Measurements from ENCODE around the gene WHAMM.
"Not testable (repeated sequence)": the region's sequence is repeated elsewhere in the genome, so short reads cannot be mapped to it uniquely, and the experiment has no call there.

WHAMM gene, protein sequence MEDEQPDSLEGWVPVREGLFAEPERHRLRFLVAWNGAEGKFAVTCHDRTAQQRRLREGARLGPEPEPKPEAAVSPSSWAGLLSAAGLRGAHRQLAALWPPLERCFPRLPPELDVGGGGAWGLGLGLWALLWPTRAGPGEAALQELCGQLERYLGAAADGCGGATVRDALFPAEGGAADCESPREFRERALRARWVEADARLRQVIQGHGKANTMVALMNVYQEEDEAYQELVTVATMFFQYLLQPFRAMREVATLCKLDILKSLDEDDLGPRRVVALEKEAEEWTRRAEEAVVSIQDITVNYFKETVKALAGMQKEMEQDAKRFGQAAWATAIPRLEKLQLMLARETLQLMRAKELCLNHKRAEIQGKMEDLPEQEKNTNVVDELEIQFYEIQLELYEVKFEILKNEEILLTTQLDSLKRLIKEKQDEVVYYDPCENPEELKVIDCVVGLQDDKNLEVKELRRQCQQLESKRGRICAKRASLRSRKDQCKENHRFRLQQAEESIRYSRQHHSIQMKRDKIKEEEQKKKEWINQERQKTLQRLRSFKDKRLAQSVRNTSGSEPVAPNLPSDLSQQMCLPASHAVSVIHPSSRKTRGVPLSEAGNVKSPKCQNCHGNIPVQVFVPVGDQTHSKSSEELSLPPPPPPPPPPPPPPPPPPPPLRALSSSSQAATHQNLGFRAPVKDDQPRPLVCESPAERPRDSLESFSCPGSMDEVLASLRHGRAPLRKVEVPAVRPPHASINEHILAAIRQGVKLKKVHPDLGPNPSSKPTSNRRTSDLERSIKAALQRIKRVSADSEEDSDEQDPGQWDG

DNA sequence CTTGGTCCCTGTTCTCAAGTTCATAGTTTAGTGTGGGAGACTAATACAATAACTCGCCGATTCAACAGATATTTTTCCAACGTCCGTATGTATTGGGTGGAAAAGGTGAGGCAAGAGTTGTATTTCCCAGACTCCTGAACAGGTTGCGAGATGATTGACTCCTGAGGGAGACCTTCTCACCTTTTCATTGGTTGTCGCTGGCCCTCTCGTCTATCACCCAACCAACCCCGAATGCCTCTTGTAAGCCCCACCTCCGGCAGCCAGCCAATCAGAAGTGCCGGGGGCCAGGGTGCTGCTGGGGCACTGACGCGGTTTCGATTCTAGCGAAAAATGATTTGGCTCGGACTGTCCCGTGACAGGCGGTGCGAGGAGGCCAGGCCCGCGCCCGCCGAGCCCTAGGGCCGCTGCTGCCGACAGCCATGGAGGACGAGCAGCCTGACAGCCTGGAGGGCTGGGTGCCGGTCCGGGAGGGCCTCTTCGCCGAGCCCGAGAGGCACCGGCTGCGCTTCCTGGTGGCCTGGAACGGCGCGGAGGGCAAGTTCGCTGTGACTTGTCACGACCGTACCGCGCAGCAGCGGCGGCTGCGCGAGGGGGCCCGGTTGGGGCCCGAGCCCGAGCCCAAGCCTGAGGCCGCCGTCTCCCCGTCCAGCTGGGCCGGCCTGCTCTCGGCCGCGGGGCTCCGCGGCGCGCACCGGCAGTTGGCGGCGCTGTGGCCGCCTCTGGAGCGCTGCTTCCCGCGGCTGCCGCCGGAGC lies at the start of gene WHAMM:
WHAMM (plus strand) TSS at position 321 of the 753 bp plus-strand sequence; CDS start at position 420, 99 bp downstream.
- peak; percentile 92 to 94 (median 93) for DNase-seq (ENCODE audit: low read depth in 2 of 3, low spot score in 1 of 3)

DNA sequence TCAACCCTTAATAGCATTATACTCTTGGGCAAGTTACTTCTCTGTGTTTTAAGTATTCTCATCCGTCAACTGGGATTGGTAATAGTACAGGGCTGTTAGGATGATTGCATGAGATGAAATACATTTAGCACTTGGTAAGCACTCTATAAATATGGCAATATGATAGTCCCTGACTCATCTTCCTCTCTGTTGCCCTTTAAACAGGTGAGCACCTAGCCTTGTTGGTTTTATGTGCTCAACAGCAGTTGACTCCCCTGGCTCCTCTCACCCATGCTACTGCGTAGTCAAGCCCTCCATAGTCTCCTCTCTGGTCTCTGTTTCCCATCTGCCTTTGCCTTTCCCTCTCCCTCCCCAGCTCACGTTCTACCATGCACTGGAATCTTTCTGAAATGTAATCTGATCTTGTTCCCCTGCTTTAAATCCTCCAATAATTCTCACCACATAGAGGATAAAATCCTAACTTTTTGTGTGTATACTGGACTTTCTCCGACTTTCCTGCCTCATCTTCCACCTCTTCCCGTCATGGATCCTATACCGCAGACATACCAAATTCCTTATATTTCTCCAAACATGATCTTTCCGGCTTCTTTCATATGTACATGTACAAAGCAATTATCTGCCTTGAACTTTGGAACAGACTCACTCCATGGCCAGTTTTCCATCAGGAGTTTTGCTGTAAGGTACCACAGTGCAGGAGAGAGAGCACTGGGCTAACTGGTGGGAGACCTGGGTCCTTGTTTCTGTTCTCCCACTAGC lies 45.9 kb upstream of the WHAMM start:
- DNase-seq (ENCODE audit: low read depth in 2 of 3, low spot score in 1 of 3) = no peak

DNA sequence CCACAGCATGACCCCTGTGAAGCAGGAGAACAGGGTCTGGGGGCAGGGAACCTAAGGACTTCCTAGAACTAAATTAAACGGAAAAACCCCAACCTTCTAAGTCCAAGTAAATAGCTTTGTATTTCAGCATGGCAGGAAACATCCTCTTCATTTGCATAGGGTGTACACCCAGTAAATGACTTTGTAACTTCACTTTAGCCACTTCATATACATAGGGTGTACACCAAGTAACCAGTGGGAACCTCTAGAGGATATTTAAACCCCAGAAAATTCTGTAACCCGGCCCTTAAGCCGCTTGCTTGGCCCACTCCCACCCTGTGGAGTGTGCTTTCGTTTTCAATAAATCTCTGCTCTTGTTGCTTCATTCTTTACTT lies 45.3 kb upstream of the WHAMM start:
- no peak for DNase-seq (ENCODE audit: low read depth in 2 of 3, low spot score in 1 of 3)

DNA sequence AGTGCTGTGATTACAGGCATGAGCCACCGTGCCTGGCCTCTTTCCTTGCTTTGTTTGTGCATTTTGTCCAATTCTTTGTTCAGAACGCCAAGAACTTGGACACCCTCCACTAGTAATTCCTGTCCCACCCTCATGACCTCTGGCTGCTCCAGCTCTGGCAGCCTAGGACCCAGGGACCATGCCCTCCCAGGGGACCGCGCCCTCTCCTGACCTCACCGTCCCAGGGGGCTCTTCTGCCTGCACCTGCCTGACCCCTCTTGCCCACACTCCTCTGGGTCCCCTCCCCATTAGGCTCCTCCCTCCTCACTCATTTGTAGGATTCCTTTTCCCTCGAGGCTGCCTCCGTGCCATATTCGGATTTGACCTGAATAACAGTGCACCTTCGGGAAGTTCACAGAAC lies 44.7 kb upstream of the WHAMM start:
- no peak for DNase-seq (ENCODE audit: low read depth in 2 of 3, low spot score in 1 of 3)

DNA sequence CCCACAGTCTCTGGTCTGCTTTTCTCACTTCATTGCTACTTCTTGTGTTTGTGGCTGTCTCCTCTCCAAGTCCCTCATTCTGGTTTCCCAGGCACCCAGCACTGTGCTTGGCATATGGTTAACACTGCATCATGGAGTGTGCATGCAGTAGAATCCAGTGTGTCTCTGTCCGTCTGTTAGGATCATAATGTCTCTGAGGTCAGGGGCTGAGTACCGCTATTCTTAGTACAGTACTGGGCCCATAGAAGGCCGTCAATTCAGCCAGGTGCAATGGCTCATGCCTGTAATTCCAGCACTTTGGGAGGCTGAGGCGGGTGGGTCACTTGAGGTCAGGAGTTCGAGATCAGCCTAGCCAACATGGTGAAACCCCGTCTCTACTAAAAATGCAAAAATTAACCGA lies 43.2 kb upstream of the WHAMM start:
- not testable (repeated sequence) for DNase-seq (ENCODE audit: low read depth in 2 of 3, low spot score in 1 of 3)

DNA sequence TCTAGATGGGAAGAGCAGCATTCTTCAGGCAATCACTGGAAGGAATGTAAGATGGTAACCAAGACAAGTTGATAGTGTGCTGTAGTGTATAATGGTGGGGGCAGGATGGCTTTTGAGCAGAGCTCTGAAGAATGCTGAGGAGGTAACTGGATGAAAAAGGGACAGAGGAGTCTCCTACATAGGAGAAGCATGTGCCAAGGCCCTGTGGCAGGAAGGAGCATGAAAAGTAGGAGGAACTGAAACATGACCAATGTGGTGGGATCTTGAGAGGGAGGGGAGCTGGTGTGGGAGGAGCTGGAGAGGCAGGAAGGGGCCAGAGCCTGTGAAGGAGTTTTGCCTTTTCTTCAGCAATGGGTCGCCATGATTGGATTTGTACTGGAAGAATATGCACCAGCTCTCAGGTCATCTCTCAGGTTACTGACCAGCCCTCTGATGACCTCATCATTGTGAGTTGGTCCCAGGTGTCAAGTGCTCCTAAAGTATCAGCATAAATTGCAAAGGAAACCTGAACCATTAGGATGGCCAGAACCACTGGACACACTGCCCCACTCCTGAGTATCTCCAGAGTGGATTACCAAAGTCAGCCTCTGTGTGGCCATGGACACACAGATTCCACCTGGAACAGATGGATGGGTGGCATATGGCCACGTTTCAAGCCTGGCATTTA lies 42.1 kb upstream of the WHAMM start:
- no peak for DNase-seq (ENCODE audit: low read depth in 2 of 3, low spot score in 1 of 3)

DNA sequence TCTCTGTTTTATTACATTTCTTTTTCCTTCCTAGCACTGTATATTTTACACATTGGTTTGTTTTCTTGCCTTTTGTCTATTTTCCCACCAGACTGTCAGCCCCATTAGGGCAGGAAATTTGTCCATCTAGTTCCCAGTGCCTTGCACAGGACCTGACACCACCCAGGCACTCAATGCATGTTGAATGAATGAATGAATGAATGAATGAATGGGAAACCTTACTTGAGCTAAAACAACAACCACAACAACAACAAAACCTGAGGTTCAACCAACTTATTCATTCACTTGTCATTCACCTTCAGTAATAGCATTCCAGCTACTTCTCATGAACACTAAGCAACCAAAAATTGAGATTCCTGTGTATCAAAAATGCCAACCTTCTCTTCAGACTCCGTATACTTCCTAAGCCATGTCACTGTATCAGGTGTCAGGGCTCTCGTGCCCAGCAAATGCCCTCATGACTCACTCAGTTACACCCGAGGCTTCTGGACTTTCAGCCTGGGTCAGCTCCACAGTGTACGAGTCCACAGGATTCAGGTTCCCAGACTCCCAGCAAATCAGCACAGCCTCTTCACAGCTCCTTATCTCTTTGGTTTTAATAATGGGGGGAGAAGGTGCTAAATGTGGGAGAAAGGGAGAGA lies 40.9 kb upstream of the WHAMM start:
- no peak for DNase-seq (ENCODE audit: low read depth in 2 of 3, low spot score in 1 of 3)

DNA sequence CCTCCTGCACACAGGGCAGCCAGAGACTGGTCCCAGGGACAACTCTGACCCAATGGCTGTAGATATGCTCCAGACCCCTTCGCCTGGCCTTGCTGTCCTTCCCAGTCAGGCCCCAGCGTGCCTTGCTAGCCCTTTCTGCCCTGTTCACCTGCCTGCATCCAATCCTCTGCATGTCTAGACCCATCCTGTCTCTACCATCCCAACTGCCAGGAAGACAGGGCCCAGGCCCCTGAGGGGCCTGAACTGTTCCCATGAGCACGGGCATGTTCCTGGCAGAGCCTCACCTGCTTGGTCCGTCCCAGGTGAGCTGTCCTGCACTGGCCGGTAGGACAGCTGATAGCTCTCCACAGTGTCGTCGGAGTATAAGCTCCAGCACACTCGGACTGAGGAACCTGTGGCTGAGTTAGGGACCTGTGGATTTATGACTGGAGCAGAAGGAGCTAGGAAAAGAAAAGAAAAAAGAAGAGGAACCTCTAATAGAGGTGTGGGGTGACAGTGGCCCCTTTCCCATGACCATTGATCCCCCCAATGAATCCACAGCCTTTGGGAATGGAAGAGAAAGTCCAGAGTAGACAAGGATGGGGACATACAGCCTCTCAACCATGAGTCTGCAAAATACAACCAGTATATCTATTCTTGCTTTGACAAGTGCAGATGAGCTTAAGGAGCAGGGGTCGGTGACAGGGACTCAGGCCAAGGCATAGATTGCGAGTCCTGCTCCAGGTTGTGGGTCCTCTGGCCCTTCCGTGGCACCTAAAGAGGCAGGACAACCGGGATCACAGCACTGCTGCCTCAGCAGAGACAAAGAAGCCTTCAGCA lies 37.4 kb upstream of the WHAMM start:
- DNase-seq (ENCODE audit: low read depth in 2 of 3, low spot score in 1 of 3) = no peak

DNA sequence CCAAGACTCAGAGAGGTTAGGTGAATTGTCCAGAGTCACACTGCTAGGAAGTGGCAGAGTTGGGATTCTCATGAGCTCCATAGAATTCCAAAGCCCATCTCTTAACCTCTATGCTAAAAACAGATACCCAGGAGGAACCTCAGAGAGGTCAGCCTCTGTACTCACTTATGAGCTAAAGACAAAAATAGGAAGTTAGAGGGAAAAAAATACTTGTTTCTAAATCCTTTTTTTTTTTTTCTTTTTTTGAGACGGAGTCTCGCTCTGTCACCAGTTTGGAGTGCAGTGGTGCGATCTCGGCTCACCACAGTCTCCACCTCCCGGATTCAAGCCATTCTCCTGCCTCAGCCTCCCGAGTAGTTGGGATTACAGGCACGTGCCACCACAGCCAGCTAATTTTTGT lies 34.9 kb upstream of the WHAMM start:
- no peak for DNase-seq (ENCODE audit: low read depth in 2 of 3, low spot score in 1 of 3)

DNA sequence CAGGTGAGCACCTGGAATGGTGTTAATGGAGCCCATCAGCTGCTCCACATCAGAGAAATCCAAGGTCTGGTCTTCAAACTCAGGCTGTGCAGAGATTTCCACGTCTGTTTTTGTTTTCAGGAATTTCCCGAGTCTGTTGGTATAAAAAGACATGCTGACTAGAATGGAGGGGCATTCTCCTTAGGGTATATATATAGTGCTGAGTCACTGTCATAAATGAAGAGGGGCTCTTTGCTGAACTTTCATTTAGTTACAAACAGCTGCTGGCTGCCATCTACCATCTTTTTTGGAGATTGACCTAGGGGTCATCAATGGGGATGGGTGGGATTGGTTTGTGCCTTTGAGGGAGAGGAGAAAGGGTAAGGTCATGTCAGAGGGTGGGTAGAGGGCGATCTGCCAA lies 30.7 kb upstream of the WHAMM start:
- DNase-seq (ENCODE audit: low read depth in 2 of 3, low spot score in 1 of 3) = no peak

DNA sequence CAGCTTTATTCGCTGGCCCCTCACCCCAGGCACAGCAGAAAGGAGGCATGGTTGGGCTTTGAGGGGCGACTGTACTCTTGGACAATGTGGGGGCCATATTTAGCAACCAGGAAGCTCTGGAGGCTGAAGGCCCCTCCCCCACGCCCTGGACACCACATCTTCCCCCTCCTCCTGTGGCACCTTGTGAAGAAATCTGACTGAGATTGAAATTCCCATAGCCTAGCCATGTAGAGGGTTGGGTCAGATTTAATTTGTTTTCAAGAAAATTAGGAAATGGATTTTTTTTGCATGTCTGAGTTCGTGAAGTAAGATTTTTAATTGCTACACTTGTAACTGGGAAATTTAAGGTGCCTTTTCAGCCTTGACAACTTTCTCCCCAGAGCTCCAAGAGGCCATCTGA lies 28.1 kb upstream of the WHAMM start:
- DNase-seq (ENCODE audit: low read depth in 2 of 3, low spot score in 1 of 3) = no peak

DNA sequence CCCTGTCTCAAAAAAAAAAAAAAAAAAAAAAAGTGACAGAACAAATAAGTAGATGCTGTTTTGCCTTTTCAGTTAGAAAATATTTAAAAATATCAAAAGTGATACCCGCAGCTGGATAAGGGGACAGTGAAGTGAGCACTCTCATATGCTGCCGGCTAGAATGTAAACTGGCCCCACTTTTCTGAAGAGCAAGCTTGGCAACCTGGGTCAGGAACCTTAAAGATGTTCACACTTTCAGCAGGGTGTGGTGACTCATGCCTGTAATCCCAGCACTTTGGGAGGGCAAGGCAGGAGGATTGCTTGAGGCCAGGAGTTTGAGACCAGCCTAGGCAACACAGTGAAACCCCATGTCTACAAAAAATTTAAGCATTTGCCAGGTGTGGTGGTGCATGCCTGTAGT lies 20.9 kb upstream of the WHAMM start:
- DNase-seq (ENCODE audit: low read depth in 2 of 3, low spot score in 1 of 3) = no peak

DNA sequence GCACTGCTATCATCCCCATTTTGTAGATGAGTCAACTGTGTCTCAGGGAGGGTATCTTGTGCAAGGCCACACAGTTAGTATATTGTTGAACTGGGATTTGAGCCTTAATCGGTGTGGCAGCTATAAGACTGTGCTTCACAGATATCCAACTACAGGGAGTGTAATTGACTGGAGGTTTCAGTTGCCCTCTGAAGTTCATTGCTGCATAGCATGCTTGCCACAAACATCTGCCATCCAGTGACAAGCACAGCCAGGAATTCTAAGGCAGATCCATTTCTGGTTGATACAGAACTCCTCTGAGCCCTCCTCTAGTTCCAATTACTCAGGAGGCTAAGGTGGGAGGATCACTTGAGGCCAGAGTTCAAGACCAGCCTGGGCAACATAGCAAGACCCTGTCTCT lies 19.9 kb upstream of the WHAMM start:
- no peak for DNase-seq (ENCODE audit: low read depth in 2 of 3, low spot score in 1 of 3)

DNA sequence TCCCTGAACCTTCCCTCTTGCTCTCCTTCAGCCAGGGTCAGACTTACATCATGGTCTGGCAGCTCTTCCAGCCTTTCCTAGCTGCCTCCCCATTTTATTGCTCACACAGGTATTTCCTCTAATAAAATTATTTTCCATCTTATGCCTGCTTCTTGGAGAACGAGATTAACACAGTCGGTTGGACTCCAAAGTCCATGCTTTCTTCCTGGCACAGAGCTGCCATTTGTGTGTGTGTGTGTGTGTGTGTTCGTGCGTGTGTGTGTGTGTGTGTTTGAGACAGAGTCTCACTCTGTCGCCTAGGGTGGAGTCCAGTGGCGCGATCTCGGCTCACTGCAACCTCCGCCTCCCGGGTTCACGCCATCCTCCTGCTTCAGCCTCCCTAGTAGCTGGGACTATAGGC lies 19.1 kb upstream of the WHAMM start:
- DNase-seq (ENCODE audit: low read depth in 2 of 3, low spot score in 1 of 3) = no peak

DNA sequence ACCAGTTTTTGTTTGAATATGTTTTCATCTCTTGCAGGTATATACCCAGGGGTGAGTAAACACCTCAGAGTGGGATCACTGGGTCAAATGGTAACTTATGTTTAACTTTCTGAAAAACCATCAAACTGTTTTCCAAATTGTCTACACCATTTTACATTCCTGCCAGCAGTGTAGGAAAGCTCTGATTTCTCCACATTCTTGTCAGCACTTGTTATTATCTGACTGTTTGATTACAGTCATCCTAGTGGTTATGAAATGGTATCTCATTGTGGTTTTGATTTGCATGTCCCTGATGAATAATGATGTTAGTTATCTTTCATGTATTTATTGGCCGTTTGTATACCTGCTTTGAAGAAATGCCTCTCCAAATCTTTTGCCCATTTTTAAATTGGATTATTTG lies 17.4 kb upstream of the WHAMM start:
- no peak for DNase-seq (ENCODE audit: low read depth in 2 of 3, low spot score in 1 of 3)

DNA sequence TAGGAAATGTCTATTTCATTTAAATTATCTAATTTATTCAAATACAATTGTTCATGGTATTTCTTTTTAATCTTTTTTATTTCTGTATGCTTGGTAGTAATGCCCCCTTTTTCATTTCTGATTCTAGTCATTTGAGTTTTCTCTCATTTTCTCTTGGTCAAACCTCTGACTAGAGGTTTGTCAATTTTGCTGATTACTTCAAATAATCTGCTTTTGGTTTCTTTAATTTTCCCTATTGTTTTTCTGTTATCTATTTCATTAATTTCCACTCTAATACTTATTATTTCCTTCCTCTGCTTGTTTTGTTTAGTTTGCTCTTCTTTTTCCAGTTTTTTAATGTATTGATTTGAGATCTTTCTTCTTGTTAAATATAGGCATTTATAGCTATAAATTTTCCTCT lies 15.7 kb upstream of the WHAMM start:
- no peak for DNase-seq (ENCODE audit: low read depth in 2 of 3, low spot score in 1 of 3)

DNA sequence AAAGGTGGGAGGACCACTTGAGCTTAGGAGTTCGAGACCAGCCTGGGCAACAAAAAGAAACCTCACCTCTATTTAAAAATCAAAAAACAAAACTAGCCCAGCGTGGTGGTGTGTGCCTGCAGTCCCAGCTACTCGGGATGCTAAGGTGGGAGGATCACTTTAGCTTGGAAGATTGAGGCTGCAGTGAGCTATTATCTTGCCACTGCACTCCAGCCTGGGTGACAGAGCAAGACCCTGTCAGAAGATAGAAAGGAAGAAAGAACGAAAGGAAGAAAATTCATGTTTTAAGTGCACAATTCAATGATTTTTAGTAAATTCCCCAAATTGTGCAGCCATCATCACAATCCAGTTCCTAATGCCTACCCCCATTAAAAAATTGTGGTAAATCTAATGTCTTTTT lies 11.3 kb upstream of the WHAMM start:
- no peak for DNase-seq (ENCODE audit: low read depth in 2 of 3, low spot score in 1 of 3)

DNA sequence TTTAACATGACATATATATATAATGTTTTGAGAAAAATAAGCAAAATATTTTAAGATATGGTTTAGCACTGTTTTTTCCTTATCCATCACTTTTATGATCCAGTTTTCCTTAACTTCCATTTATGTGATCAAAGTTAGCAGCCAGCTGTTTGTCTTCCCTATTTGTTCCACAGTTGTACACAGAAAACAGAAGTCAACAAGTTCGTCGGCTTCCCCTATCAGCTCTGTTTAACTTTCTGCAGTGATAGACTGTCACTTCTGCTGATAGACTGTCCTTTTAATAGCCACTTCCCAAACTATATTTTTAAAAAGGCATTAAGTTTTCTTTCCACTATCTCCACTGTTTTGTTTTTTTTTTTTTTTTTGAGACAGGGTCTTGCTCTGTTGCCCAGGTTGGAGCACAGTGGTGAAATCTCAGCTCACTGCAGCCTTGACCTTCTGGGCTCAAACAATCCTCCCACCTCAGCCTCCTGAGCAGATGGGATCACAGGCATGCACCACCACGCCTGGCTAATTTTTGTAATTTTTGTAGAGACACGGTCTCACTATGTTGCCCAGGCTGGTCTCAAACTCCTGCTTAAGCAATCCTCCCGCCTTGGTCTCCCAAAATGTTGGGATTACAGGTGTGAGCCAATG lies 10.8 kb upstream of the WHAMM start:
- DNase-seq (ENCODE audit: low read depth in 2 of 3, low spot score in 1 of 3) = no peak
